ENCODE results near the gene NADK.
A peak's percentile ranks its signal among the peaks of the same experiment; 100 is the strongest.

NADK gene

DNA sequence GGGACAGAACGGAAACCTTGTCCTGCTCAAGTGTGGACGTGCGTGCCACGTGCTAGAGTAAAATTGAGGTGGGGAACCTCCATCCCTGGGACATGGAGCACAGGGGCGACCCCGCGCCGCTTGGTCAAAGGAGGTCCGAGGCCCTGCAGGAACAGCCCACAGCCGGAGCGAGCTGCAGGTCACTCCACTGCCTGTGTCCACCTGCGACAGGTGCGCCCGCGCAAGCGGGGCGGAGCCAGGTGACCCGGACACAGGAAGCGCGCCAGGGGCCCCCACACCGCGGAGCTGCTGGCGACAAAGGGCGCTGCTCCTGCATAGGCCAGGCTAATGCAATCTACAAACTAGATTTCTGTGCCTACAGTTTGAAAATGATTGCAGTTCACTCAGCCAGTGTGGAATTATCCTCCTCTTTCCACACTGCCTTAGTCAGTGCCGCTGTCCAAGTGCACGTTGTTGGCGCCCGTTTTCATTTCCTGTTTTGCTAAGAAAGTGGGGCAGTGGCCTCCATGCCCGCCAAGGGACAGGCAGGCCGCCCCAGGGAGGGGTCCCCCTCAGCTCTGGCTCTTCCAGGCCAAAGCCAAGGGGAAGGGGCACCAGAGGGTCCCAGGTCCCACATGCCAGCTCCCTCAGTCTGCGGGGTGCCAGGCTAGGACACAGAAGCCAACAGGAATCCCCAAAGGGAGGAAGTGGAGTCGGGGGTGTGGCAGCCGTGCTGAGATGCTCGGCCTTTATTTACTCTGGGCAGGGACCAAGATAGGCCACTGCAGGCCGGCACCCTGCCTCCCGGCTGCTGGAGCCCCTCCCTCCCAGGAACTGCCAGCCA lies 4.3 kb upstream of the NADK start:
- Histone ChIP-seq H3K4ac (ENCODE audit: low read depth in 1 of 2, low read length in 2 of 2) (peak overlapping the region in 1 of 2 experiments; percentile 58), H3K4me3 (ENCODE audit: insufficient read depth in 1 of 2, low read depth in 1 of 2, low read length in 2 of 2) (peak overlapping the region in 1 of 2 experiments; percentile 56), H3K23ac (ENCODE audit: low read length in 2 of 2) (no peak overlapping the region), H2BK120ac (ENCODE audit: low read depth, low read length) (no peak overlapping the region), H2AFZ (ENCODE audit: low read depth, low read length) (no peak overlapping the region), H2BK15ac (ENCODE audit: low read depth, poor library complexity, severe bottlenecking) (no peak overlapping the region), H3K9me3 (ENCODE audit: control insufficient read depth, low read length) (no peaks in the 10 kb centered on the region), H3K79me1 (replicated peaks; ENCODE audit: low read length, poor library complexity, severe bottlenecking) (peaks cover 16% of the 10 kb centered on the region), H3K4me1 (ENCODE audit: control insufficient read depth, insufficient read depth, low read depth, low read length) (peaks cover 35% of the 10 kb centered on the region), H3K9ac (ENCODE audit: low read length) (peak overlapping the region; percentile 71), H3K27ac (ENCODE audit: low read length, poor library complexity, severe bottlenecking) (peak overlapping the region; percentile 27), H2BK12ac (ENCODE audit: low read length in 2 of 2) (no peak overlapping the region), H3K14ac (ENCODE audit: low read length in 2 of 2) (no peak overlapping the region), H3K4me2 (ENCODE audit: low read length, poor library complexity, severe bottlenecking) (no peak overlapping the region), H4K91ac (ENCODE audit: low read length) (peak overlapping the region; percentile 52), H3K18ac (ENCODE audit: low read depth in 1 of 2, low read length in 2 of 2) (peak overlapping the region; percentile 52 to 67), H4K8ac (ENCODE audit: low read length) (peak overlapping the region; percentile 35), H3K27me3 (ENCODE audit: control insufficient read depth in 1 of 2, insufficient read depth in 1 of 2, low read length in 2 of 2) (no peaks in the 10 kb centered on the region), H3K36me3 (ENCODE audit: control insufficient read depth in 1 of 2, insufficient read depth in 2 of 2, low read depth in 1 of 2, low read length in 2 of 2) (peaks cover 31 to 54% of the 10 kb centered on the region in 2 experiments), H2BK5ac (ENCODE audit: low read depth, low read length, poor library complexity, severe bottlenecking) (no peak overlapping the region), H2AK5ac (ENCODE audit: low read length, severe bottlenecking) (no peak overlapping the region)
- peak; percentile 61 for DNase-seq
- WGBS: 24% methylated on average over 35 of the region's 36 CpGs

DNA sequence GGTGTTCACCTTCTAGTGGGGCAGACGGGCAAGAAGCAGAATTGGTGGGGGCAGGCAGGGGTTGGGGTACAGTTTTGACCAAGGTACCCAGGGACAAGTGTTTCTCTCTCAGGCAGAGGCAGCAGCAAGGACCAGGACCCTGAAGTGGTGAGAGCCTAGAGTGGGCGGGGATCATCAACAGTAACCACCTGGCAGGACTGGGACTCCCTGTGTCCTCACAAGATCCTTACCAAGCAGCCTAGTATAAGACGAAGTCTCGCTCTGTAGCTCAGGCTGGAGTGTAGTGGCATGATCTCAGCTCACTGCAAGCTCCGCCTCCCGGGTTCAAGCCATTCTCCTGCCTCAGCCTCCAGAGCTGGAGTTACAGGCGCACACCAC lies 3.2 kb upstream of the NADK start:
- H3K9ac ChIP-seq (ENCODE audit: low read length): peak overlapping the region; percentile 71
- H3K4me2 ChIP-seq (ENCODE audit: low read length, poor library complexity, severe bottlenecking): no peak overlapping the region
- peaks cover 20 to 45% of the 10 kb centered on the region in 2 experiments for H3K36me3 ChIP-seq (ENCODE audit: control insufficient read depth in 1 of 2, insufficient read depth in 2 of 2, low read depth in 1 of 2, low read length in 2 of 2)
- H3K4me3 ChIP-seq (ENCODE audit: insufficient read depth in 1 of 2, low read depth in 1 of 2, low read length in 2 of 2): no peak overlapping the region
- H3K4ac ChIP-seq (ENCODE audit: low read depth in 1 of 2, low read length in 2 of 2): no peak overlapping the region
- no peak overlapping the region for H4K8ac ChIP-seq (ENCODE audit: low read length)
- no peaks in the 10 kb centered on the region for H3K9me3 ChIP-seq (ENCODE audit: control insufficient read depth, low read length)
- no peaks in the 10 kb centered on the region for H3K27me3 ChIP-seq (ENCODE audit: control insufficient read depth in 1 of 2, insufficient read depth in 1 of 2, low read length in 2 of 2)
- no peak overlapping the region for H2AK5ac ChIP-seq (ENCODE audit: low read length, severe bottlenecking)
- H2BK120ac ChIP-seq (ENCODE audit: low read depth, low read length): no peak overlapping the region
- no peak overlapping the region for H3K14ac ChIP-seq (ENCODE audit: low read length in 2 of 2)
- H2AFZ ChIP-seq (ENCODE audit: low read depth, low read length): no peak overlapping the region
- no peak overlapping the region for H3K27ac ChIP-seq (ENCODE audit: low read length, poor library complexity, severe bottlenecking)
- H2BK12ac ChIP-seq (ENCODE audit: low read length in 2 of 2): no peak overlapping the region
- H3K4me1 ChIP-seq (ENCODE audit: control insufficient read depth, insufficient read depth, low read depth, low read length): peaks cover 37% of the 10 kb centered on the region
- no peak overlapping the region for H2BK5ac ChIP-seq (ENCODE audit: low read depth, low read length, poor library complexity, severe bottlenecking)
- H2BK15ac ChIP-seq (ENCODE audit: low read depth, poor library complexity, severe bottlenecking): no peak overlapping the region
- peaks cover 16% of the 10 kb centered on the region for H3K79me1 ChIP-seq (replicated peaks; ENCODE audit: low read length, poor library complexity, severe bottlenecking)
- no peak overlapping the region for H4K91ac ChIP-seq (ENCODE audit: low read length)
- no peak overlapping the region for H3K23ac ChIP-seq (ENCODE audit: low read length in 2 of 2)
- DNase-seq: no peak
- peak overlapping the region in 1 of 2 experiments; percentile 65 for H3K18ac ChIP-seq (ENCODE audit: low read depth in 1 of 2, low read length in 2 of 2)
- 94% methylated on average over 7 of the region's 7 CpGs for WGBS

DNA sequence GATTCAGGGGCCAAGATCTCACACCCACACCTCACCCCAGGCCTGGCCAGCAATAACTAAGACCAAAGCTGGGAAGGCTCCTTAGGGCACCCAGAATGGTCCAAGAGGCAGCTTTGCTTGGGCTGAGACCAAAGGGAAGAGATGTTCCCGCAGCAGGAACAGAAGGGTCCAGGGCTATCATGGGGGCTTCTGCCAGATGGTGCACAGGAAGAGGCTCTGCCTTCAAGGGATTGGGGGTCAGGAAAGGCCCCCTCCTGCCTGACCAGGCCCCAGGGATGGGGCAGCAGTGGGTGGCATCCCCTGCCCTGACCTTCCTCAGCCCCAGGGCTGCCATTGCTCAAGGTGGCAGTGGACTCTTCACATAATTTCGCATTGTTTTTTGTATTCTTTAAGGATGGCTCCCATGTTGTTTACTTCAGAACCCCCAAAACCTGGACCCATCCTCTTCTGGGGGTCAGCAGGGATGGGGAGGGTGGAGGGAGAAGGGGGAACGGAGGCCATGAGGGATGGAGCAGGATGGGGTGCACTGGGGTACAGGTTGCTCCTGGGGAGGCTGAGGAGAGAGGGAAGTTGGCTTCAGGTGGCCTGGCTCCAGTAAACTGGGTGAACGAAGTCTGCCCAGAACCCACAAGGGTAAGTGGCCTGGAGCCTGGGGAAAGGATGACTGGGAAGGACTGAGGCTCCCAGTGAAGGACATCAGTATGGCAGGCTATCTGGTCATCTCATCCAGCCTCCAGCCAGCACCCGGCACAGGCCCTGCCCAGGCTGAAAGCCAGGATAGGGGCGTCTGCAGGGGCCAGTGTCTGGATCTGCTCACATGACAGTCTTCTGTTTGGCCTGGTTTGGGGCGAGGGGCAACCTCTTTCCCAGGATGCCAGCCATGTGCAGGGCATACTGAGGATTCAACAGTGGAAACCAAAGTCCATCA lies 2.6 kb upstream of the NADK start:
- H3K23ac ChIP-seq (ENCODE audit: low read length in 2 of 2): no peak overlapping the region
- DNase-seq: no peak
- no peak overlapping the region for H2BK15ac ChIP-seq (ENCODE audit: low read depth, poor library complexity, severe bottlenecking)
- peak overlapping the region; percentile 59 for H4K8ac ChIP-seq (ENCODE audit: low read length)
- H3K4me2 ChIP-seq (ENCODE audit: low read length, poor library complexity, severe bottlenecking): no peak overlapping the region
- H3K27ac ChIP-seq (ENCODE audit: low read length, poor library complexity, severe bottlenecking): no peak overlapping the region
- no peak overlapping the region for H3K4me3 ChIP-seq (ENCODE audit: insufficient read depth in 1 of 2, low read depth in 1 of 2, low read length in 2 of 2)
- no peak overlapping the region for H2BK5ac ChIP-seq (ENCODE audit: low read depth, low read length, poor library complexity, severe bottlenecking)
- no peaks in the 10 kb centered on the region for H3K27me3 ChIP-seq (ENCODE audit: control insufficient read depth in 1 of 2, insufficient read depth in 1 of 2, low read length in 2 of 2)
- H3K4me1 ChIP-seq (ENCODE audit: control insufficient read depth, insufficient read depth, low read depth, low read length): peaks cover 40% of the 10 kb centered on the region
- H3K36me3 ChIP-seq (ENCODE audit: control insufficient read depth in 1 of 2, insufficient read depth in 2 of 2, low read depth in 1 of 2, low read length in 2 of 2): peaks cover 14 to 42% of the 10 kb centered on the region in 2 experiments
- no peak overlapping the region for H2AFZ ChIP-seq (ENCODE audit: low read depth, low read length)
- H3K79me1 ChIP-seq (replicated peaks; ENCODE audit: low read length, poor library complexity, severe bottlenecking): peaks cover 14% of the 10 kb centered on the region
- peak overlapping the region; percentile 72 to 79 for H3K18ac ChIP-seq (ENCODE audit: low read depth in 1 of 2, low read length in 2 of 2)
- 90% methylated on average over 6 of the region's 7 CpGs for WGBS
- no peak overlapping the region for H2BK120ac ChIP-seq (ENCODE audit: low read depth, low read length)
- no peaks in the 10 kb centered on the region for H3K9me3 ChIP-seq (ENCODE audit: control insufficient read depth, low read length)
- H3K4ac ChIP-seq (ENCODE audit: low read depth in 1 of 2, low read length in 2 of 2): peak overlapping the region in 1 of 2 experiments; percentile 26
- no peak overlapping the region for H4K91ac ChIP-seq (ENCODE audit: low read length)
- peak overlapping the region in 1 of 2 experiments; percentile 49 for H2BK12ac ChIP-seq (ENCODE audit: low read length in 2 of 2)
- no peak overlapping the region for H2AK5ac ChIP-seq (ENCODE audit: low read length, severe bottlenecking)
- peak overlapping the region in 1 of 2 experiments; percentile 36 for H3K14ac ChIP-seq (ENCODE audit: low read length in 2 of 2)
- H3K9ac ChIP-seq (ENCODE audit: low read length): peak overlapping the region; percentile 44

Data from mesenchymal stem cell (in vitro differentiated cells and primary cell).